Chondrocyte (in vitro differentiated cells): ENCODE results near the gene TARBP2. TPM values are rescaled to one million over a fixed set of nuclear protein-coding genes. Genes with fewer than 3 reads are reported as not detected.

Experiments
- DNase-seq: peaks from one replicate; pipeline ENCODE4 v3.0.0; 2021; ENCODE audit warnings: mixed read lengths, low spot score
- H3K27ac Mint-ChIP-seq: one replicate; pipeline ENCODE4 v1.8.0; 2021; ENCODE audit warnings: mild to moderate bottlenecking, moderate library complexity, mixed read lengths; ENCODE audit not compliant: unreplicated experiment
- H3K27me3 Mint-ChIP-seq: 2 replicates; pipeline ENCODE4 v1.8.0; 2021; ENCODE audit warnings: low read depth, mixed read lengths
- H3K36me3 Mint-ChIP-seq: 2 replicates; pipeline ENCODE4 v1.8.0; 2021; ENCODE audit warnings: low read depth, mixed read lengths
- H3K4me1 Mint-ChIP-seq: 2 replicates; pipeline ENCODE4 v1.8.0; 2021; ENCODE audit warnings: low read depth, mild to moderate bottlenecking, mixed read lengths
- H3K4me3 Mint-ChIP-seq: one replicate; pipeline ENCODE4 v1.8.0; 2021; ENCODE audit warnings: mild to moderate bottlenecking, moderate library complexity, mixed read lengths; ENCODE audit not compliant: unreplicated experiment
- H3K9me3 Mint-ChIP-seq: 2 replicates; pipeline ENCODE4 v1.8.0; 2021; ENCODE audit warnings: low read depth, mixed read lengths
- total RNA-seq: library from RNA; stranded (reverse); gene quantifications from 3 replicates; pipeline ENCODE4 v1.2.1, GENCODE V29; 2021
- TF ChIP-seq, protein P1 (sequence below): fragments of 200-600 bp; sonication (generic); IDR thresholded peaks from 2 replicates; pipeline ENCODE4 v1.5.0; 2021; ENCODE audit warnings: antibody characterized with exemption, mild to moderate bottlenecking, moderate library complexity

Gene TARBP2
- total RNA-seq, 1 donor from 2014 or later, result 23.5 TPM

DNA sequence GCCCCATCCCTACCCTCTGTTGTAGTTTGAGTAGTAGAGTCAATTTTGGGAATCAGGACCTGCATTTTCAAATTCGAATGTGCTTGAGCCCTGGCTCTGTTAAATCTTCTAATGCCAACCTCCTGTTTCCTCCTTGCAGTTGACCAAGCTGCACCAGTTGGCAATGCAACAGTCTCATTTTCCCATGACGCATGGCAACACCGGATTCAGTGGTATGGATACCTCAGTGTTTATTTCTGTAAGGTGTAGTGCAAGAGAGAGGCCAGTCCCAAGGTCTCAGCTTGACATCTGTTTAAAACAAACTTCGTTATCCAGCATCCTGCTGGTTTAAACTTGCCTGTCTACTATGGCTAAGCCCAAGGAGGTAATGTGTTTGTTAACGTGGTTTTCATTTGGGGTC lies 34.0 kb upstream of the TARBP2 start:
- Mint-ChIP-seq H3K4me1 (peaks cover 18% of the 10 kb centered on the region), H3K9me3 (no peaks in the 10 kb centered on the region), H3K27me3 (no peaks in the 10 kb centered on the region), H3K4me3 (no peak overlapping the region), H3K27ac (no peak overlapping the region), H3K36me3 (peaks cover 60% of the 10 kb centered on the region)
- no peak for DNase-seq
- TF ChIP-seq, protein P1, sequence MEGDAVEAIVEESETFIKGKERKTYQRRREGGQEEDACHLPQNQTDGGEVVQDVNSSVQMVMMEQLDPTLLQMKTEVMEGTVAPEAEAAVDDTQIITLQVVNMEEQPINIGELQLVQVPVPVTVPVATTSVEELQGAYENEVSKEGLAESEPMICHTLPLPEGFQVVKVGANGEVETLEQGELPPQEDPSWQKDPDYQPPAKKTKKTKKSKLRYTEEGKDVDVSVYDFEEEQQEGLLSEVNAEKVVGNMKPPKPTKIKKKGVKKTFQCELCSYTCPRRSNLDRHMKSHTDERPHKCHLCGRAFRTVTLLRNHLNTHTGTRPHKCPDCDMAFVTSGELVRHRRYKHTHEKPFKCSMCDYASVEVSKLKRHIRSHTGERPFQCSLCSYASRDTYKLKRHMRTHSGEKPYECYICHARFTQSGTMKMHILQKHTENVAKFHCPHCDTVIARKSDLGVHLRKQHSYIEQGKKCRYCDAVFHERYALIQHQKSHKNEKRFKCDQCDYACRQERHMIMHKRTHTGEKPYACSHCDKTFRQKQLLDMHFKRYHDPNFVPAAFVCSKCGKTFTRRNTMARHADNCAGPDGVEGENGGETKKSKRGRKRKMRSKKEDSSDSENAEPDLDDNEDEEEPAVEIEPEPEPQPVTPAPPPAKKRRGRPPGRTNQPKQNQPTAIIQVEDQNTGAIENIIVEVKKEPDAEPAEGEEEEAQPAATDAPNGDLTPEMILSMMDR, result no peak

DNA sequence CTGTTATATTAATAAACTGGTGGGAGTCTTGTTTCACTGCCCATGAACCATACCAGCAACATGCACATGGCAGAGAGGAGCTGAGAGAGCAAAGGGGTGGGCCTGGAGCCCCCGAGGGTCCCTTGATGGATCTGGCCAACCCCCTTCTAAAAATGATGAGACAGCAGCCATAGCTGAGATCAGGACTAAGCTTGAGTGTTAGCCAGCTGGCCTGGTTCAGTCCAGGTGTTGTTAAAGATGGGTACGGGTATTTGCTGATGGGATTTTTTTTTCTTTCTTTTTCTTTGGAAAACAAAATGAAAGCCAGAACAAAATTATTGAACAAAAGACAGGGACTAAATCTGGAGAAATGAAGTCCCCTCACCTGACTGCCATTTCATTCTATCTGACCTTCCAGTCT lies 33.2 kb upstream of the TARBP2 start:
- TF ChIP-seq, protein P1, result no peak
- no peak overlapping the region for H3K27ac Mint-ChIP-seq
- H3K4me1 Mint-ChIP-seq, result peaks cover 22% of the 10 kb centered on the region
- no peaks in the 10 kb centered on the region for H3K9me3 Mint-ChIP-seq
- H3K4me3 Mint-ChIP-seq, result no peak overlapping the region
- peak; percentile 37 for DNase-seq
- no peaks in the 10 kb centered on the region for H3K27me3 Mint-ChIP-seq
- peaks cover 57% of the 10 kb centered on the region for H3K36me3 Mint-ChIP-seq

DNA sequence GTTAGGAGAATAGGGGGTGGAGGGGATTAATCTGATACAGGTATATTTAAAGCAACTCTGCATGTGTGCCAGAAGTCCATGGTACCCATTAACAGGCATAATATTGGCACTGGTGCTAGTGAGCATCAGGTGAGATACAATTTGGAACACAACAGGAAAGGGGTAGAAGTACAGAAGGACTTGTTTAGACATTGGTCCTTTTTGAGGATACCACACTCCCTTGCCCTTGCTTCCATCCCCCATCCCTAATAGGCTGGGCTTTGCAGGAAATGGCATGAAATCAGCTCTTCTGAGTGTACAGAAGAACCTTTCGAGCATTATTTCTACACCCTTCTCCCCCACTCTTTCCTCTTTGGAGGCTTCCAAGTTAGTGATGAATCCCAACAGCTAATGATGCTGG lies 32.8 kb upstream of the TARBP2 start:
- H3K9me3 Mint-ChIP-seq, result no peaks in the 10 kb centered on the region
- H3K4me1 Mint-ChIP-seq, result peaks cover 20% of the 10 kb centered on the region
- no peak for DNase-seq
- H3K27ac Mint-ChIP-seq, result no peak overlapping the region
- no peaks in the 10 kb centered on the region for H3K27me3 Mint-ChIP-seq
- no peak overlapping the region for H3K4me3 Mint-ChIP-seq
- H3K36me3 Mint-ChIP-seq, result peaks cover 55% of the 10 kb centered on the region
- TF ChIP-seq, protein P1, result no peak

DNA sequence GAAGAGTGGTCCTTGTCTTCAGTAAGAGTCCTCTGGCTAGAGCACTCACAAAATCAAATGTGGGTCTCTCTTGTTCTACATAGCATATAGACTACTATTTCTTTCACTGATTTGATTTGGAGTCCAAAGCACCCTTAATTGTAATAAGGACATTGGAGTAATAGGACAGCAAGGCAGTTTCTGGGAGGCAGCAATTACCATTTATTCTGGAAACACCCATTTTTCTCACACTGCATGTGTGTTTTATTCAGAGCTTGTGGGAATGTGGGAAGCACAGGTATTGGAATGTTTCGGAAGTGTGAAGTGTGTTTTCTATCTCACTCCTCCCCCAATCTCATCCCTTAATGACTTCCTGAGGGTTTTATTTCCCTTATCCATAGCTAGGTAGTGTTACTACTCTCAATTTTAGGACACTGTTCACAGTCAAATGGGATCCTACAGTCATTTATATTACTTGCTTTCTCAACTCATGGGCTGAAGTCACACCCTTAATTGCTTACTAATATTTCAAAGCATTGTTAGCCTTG lies 29.0 kb upstream of the TARBP2 start:
- no peaks in the 10 kb centered on the region for H3K27me3 Mint-ChIP-seq

DNA sequence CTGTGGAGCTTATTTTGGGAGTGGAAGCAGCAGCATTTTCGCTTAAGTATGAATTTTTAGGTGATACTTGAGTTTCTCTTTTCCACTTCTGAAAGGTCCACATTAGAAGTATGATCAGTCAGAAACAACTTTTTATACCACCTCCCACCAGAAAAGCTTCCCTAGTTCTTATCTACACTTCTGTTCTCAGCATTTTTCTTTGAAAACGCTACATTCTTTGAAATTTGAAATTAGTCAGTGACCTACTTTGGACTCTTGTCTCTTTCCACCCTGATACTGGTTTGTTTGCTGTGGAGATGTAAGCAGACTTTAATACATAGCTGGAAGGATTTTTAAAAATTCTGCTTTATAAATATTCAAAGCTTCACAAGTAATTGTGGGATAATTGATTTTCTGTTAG lies 27.0 kb upstream of the TARBP2 start:
- no peak for DNase-seq
- Mint-ChIP-seq H3K4me3 (no peak overlapping the region), H3K27me3 (no peaks in the 10 kb centered on the region), H3K27ac (peak overlapping the region; percentile 22), H3K36me3 (peaks cover 41% of the 10 kb centered on the region), H3K4me1 (peaks cover 48% of the 10 kb centered on the region), H3K9me3 (no peaks in the 10 kb centered on the region)
- TF ChIP-seq, protein P1, result no peak

More for the DNA sequence above, 29.0 kb upstream of the TARBP2 start:
- H3K9me3 Mint-ChIP-seq, result no peaks in the 10 kb centered on the region
- no peak for DNase-seq
- TF ChIP-seq, protein P1, result no peak
- peaks cover 37% of the 10 kb centered on the region for H3K4me1 Mint-ChIP-seq
- H3K27ac Mint-ChIP-seq, result peak overlapping the region; percentile 23
- no peak overlapping the region for H3K4me3 Mint-ChIP-seq
- peaks cover 52% of the 10 kb centered on the region for H3K36me3 Mint-ChIP-seq
